ENCODE data around the gene ABCB1. TPM values are rescaled to one million over a fixed set of nuclear protein-coding genes. Genes with fewer than 3 reads are reported as not detected.
"Not testable (repeated sequence)": the region's sequence is repeated elsewhere in the genome, so short reads cannot be mapped to it uniquely, and the experiment has no call there.

Gene ABCB1
- total and polyA plus RNA-seq, 2 donors from 2014 or later: 29.1 to 48.3 TPM

DNA sequence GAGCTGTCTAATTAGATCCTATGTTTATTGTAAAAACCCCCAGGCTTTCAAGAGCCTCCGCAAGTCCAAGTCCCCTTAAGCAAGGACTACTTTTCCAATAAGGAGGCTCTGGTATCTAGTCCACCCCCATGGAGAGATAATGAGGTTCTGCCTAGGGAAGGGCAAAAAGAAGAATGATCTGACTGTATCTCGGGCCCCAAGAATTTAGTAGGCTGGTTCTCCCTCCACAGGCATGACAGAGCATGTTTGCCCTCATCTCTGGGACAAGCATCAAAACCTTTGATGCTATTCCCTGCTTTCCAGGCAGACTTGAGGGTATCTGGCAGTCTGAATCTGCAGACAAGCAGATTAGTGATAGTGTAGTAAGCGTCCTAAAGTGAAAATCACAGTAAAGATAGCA lies 19.0 kb downstream of the ABCB1 start:
- Histone ChIP-seq H3K4me1 (ENCODE audit: control insufficient read depth in 2 of 3, insufficient read depth in 2 of 3, low read depth in 1 of 3, low read length in 3 of 3) (no peaks in the 10 kb centered on the region), H3K27me3 (ENCODE audit: control insufficient read depth, insufficient read depth, low read length) (no peaks in the 10 kb centered on the region), H3K4me3 (ENCODE audit: low read length in 3 of 3) (no peak overlapping the region), H3K27ac (ENCODE audit: low read depth in 2 of 2, low read length in 2 of 2) (no peak overlapping the region), H3K36me3 (ENCODE audit: control insufficient read depth in 2 of 3, insufficient read depth in 3 of 3, low read length in 3 of 3) (peaks cover 0 to 5% (median 0%) of the 10 kb centered on the region in 3 donors), H3K9me3 (ENCODE audit: control insufficient read depth in 2 of 3, insufficient read depth in 1 of 3, low read length in 3 of 3) (no peaks in the 10 kb centered on the region), H3K9ac (ENCODE audit: low read length in 3 of 3) (no peak overlapping the region)
- DNase-seq (no peak), FAIRE-seq (no peak)
- TF ChIP-seq, protein P1, sequence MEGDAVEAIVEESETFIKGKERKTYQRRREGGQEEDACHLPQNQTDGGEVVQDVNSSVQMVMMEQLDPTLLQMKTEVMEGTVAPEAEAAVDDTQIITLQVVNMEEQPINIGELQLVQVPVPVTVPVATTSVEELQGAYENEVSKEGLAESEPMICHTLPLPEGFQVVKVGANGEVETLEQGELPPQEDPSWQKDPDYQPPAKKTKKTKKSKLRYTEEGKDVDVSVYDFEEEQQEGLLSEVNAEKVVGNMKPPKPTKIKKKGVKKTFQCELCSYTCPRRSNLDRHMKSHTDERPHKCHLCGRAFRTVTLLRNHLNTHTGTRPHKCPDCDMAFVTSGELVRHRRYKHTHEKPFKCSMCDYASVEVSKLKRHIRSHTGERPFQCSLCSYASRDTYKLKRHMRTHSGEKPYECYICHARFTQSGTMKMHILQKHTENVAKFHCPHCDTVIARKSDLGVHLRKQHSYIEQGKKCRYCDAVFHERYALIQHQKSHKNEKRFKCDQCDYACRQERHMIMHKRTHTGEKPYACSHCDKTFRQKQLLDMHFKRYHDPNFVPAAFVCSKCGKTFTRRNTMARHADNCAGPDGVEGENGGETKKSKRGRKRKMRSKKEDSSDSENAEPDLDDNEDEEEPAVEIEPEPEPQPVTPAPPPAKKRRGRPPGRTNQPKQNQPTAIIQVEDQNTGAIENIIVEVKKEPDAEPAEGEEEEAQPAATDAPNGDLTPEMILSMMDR (IDR thresholded peaks at IDR 0.05; ENCODE audit: borderline replicate concordance, extremely low read depth, insufficient read depth): no peak
- intact Hi-C loops (cut with DNase I): no loop called here

DNA sequence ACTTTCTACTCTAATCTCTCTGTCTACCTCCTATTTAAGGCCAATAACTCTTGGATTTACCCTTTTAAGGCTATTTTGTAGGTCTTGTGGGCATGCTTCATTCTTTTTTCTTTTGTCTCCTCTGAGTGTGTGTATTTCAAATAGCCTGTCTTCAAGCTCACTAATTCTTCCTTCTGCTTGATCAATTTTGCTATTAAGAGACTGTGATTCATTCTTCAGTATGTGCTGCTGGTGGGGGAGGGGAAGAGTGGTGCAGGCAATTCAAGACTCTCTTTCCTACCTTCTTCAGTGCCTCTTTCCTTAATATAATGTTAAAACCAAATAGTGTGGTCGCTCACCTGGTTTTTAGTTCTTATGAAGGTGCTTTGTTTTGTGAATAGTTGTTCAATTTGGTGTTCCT lies 20.0 kb downstream of the ABCB1 start:
- intact Hi-C loops (cut with DNase I): no loop called here
- TF ChIP-seq, protein P1 (IDR thresholded peaks at IDR 0.05; ENCODE audit: borderline replicate concordance, extremely low read depth, insufficient read depth): no peak
- Histone ChIP-seq H3K4me1 (ENCODE audit: control insufficient read depth in 2 of 3, insufficient read depth in 2 of 3, low read depth in 1 of 3, low read length in 3 of 3) (no peaks in the 10 kb centered on the region), H3K4me3 (ENCODE audit: low read length in 3 of 3) (no peak overlapping the region), H3K27ac (ENCODE audit: low read depth in 2 of 2, low read length in 2 of 2) (no peak overlapping the region), H3K9me3 (ENCODE audit: control insufficient read depth in 2 of 3, insufficient read depth in 1 of 3, low read length in 3 of 3) (no peaks in the 10 kb centered on the region), H3K36me3 (ENCODE audit: control insufficient read depth in 2 of 3, insufficient read depth in 3 of 3, low read length in 3 of 3) (peaks cover 0 to 5% (median 0%) of the 10 kb centered on the region in 3 donors), H3K9ac (ENCODE audit: low read length in 3 of 3) (no peak overlapping the region), H3K27me3 (ENCODE audit: control insufficient read depth, insufficient read depth, low read length) (no peaks in the 10 kb centered on the region)
- DNase-seq (no peak), FAIRE-seq (no peak)

DNA sequence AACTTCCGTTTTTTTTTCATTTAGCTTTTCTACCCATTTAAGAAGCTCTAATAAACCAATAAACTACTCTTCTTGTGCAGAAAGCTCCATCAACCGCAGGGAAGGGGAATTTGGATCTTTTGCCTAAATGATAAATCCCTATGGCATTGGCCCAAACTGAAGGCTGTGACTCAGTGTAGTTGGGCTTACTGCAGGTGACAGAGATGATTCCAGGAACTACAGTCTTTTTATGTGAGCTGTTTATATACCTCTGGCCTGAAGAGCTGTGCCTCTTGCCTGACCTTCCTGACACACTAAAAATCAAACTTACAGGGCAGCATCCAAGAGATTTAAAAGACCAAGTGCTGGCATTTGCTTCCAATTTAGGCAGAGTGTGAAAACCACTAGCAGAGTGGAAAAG lies 25.2 kb downstream of the ABCB1 start:
- no peak overlapping the region for H3K27ac ChIP-seq (ENCODE audit: low read depth in 2 of 2, low read length in 2 of 2)
- DNase-seq (no peak), FAIRE-seq (no peak)
- H3K9me3 ChIP-seq (ENCODE audit: control insufficient read depth in 2 of 3, insufficient read depth in 1 of 3, low read length in 3 of 3): no peaks in the 10 kb centered on the region
- no peak overlapping the region for H3K4me3 ChIP-seq (ENCODE audit: low read length in 3 of 3)
- H3K9ac ChIP-seq (ENCODE audit: low read length in 3 of 3): no peak overlapping the region
- TF ChIP-seq, protein P1 (IDR thresholded peaks at IDR 0.05; ENCODE audit: borderline replicate concordance, extremely low read depth, insufficient read depth): no peak
- intact Hi-C loops (cut with DNase I): no loop called here
- peaks cover 0 to 5% (median 0%) of the 10 kb centered on the region in 3 donors for H3K36me3 ChIP-seq (ENCODE audit: control insufficient read depth in 2 of 3, insufficient read depth in 3 of 3, low read length in 3 of 3)
- H3K27me3 ChIP-seq (ENCODE audit: control insufficient read depth, insufficient read depth, low read length): no peaks in the 10 kb centered on the region
- no peaks in the 10 kb centered on the region for H3K4me1 ChIP-seq (ENCODE audit: control insufficient read depth in 2 of 3, insufficient read depth in 2 of 3, low read depth in 1 of 3, low read length in 3 of 3)

DNA sequence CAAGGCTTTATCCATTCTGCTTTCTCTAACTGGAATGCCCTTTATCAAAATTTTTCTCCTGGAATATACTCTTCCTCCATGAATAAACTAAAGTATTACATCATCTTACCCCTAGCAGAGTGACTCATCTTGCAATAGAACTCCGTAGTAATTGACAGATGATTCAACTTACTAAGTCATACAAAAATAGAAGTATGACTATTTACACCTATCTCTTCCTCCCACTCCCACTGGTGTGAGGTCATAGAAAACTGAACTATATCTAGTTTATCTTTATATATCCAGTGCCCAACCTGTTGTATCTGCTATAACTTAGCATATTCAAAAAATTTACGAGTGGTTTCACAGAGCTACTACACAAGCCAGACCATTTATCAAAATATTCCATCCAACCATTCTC lies 26.1 kb downstream of the ABCB1 start:
- Histone ChIP-seq H3K27me3 (ENCODE audit: control insufficient read depth, insufficient read depth, low read length) (no peaks in the 10 kb centered on the region), H3K4me1 (ENCODE audit: control insufficient read depth in 2 of 3, insufficient read depth in 2 of 3, low read depth in 1 of 3, low read length in 3 of 3) (no peaks in the 10 kb centered on the region), H3K4me3 (ENCODE audit: low read length in 3 of 3) (no peak overlapping the region), H3K9ac (ENCODE audit: low read length in 3 of 3) (no peak overlapping the region), H3K9me3 (ENCODE audit: control insufficient read depth in 2 of 3, insufficient read depth in 1 of 3, low read length in 3 of 3) (no peaks in the 10 kb centered on the region), H3K27ac (ENCODE audit: low read depth in 2 of 2, low read length in 2 of 2) (no peak overlapping the region), H3K36me3 (ENCODE audit: control insufficient read depth in 2 of 3, insufficient read depth in 3 of 3, low read length in 3 of 3) (peaks cover 0 to 5% (median 0%) of the 10 kb centered on the region in 3 donors)
- TF ChIP-seq, protein P1 (IDR thresholded peaks at IDR 0.05; ENCODE audit: borderline replicate concordance, extremely low read depth, insufficient read depth): no peak
- intact Hi-C loops (cut with DNase I): no loop called here
- FAIRE-seq: no peak
- DNase-seq: no peak

DNA sequence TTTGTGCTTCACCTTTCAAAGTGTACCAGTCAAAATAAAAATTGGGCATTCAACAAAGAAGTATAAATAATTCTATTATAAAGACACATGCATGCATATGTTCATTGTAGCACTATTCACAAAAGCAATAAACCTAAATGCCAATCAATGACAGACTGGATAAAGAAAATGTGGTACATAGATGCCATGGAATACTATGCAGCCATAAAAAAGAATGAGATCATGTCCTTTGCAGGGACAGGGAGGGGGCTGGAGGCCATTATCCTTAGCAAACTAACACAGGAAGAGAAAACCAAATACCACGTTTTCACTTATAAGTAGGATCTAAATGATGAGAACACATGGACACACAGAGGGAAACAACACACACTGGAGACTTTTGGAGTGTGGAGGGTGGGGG lies 28.2 kb downstream of the ABCB1 start:
- H3K36me3 ChIP-seq (ENCODE audit: control insufficient read depth in 2 of 3, insufficient read depth in 3 of 3, low read length in 3 of 3); H3K4me3 ChIP-seq (ENCODE audit: low read length in 3 of 3); intact Hi-C loops (cut with DNase I); FAIRE-seq; H3K27ac ChIP-seq (ENCODE audit: low read depth in 2 of 2, low read length in 2 of 2); H3K9me3 ChIP-seq (ENCODE audit: control insufficient read depth in 2 of 3, insufficient read depth in 1 of 3, low read length in 3 of 3); DNase-seq; H3K27me3 ChIP-seq (ENCODE audit: control insufficient read depth, insufficient read depth, low read length); H3K9ac ChIP-seq (ENCODE audit: low read length in 3 of 3); H3K4me1 ChIP-seq (ENCODE audit: control insufficient read depth in 2 of 3, insufficient read depth in 2 of 3, low read depth in 1 of 3, low read length in 3 of 3): not testable (repeated sequence)

Data from kidney (tissue), 14 donors.